OCI-LY7 (cell line): ENCODE measurements around the gene PRELID3B. TPM values are rescaled to one million over a fixed set of nuclear protein-coding genes. Genes with fewer than 3 reads are reported as not detected.

Experiments used
- BruUV-seq: library from RNA; stranded (reverse); fragments of 400-500 nt; replicated peaks from 2 replicates; lab custom pipeline; 2021; lab: Mats Ljungman, UMichigan
- CTCF ChIA-PET: fragments of 300-600 bp; sonication (Branson Sonifier 250); formaldehyde crosslinking; loops from one replicate; lab custom pipeline; 2022; ENCODE audit warnings: antibody characterized with exemption; ENCODE audit not compliant: unreplicated experiment; lab: Charles Lee
- POLR2A ChIA-PET: fragments of 300-600 bp; sonication (Branson Sonifier 250); formaldehyde crosslinking; loops from one replicate; lab custom pipeline; 2022; ENCODE audit warnings: antibody characterized with exemption; lab: Charles Lee
- DNase-seq: peaks from one replicate; pipeline ENCODE4 v3.0.0-alpha.2; 2015; ENCODE audit warnings: low spot score
- H2AFZ ChIP-seq: fragments of 200-600 bp; sonication (generic), shearing (Covaris generic); 2 replicates; pipeline ENCODE4 v1.6.1; 2014; ENCODE audit warnings: mild to moderate bottlenecking, antibody characterized with exemption, low read length, moderate library complexity
- H3K27ac ChIP-seq: fragments of 200-600 bp; sonication (generic); 2 replicates; pipeline ENCODE4 v1.5.1; 2014; ENCODE audit warnings: mixed run types, low read depth, mild to moderate bottlenecking, moderate library complexity, low read length, inconsistent platforms; ENCODE audit not compliant: poor library complexity, severe bottlenecking
- H3K36me3 ChIP-seq: fragments of 200-600 bp; sonication (generic); 2 replicates; pipeline ENCODE4 v1.6.1; 2014; ENCODE audit warnings: mild to moderate bottlenecking, antibody characterized with exemption, low read length, moderate library complexity, mixed read lengths; ENCODE audit not compliant: insufficient read depth
- H3K4me1 ChIP-seq: fragments of 200-600 bp; sonication (generic); 2 replicates; pipeline ENCODE4 v1.5.1; 2014; ENCODE audit warnings: mild to moderate bottlenecking, low read length; ENCODE audit not compliant: insufficient read depth, poor library complexity, severe bottlenecking
- H3K4me2 ChIP-seq: fragments of 200-600 bp; sonication (generic); 2 replicates; pipeline ENCODE4 v1.6.1; 2014; ENCODE audit warnings: mild to moderate bottlenecking, low read length
- H3K4me3 ChIP-seq: fragments of 200-600 bp; sonication (generic); 2 replicates; pipeline ENCODE4 v1.5.1; 2014; ENCODE audit warnings: mild to moderate bottlenecking, low read depth, low read length; ENCODE audit not compliant: poor library complexity, severe bottlenecking
- H3K79me2 ChIP-seq: fragments of 200-600 bp; sonication (generic); 2 replicates; pipeline ENCODE4 v1.6.1; 2016; ENCODE audit warnings: low read depth, mild to moderate bottlenecking, low read length, moderate library complexity, mixed read lengths; ENCODE audit not compliant: insufficient read depth
- H3K9me2 ChIP-seq: fragments of 200-600 bp; sonication (generic); 2 replicates; pipeline ENCODE4 v1.6.1; 2016; ENCODE audit warnings: mild to moderate bottlenecking, low read length, mixed read lengths; ENCODE audit not compliant: insufficient read depth
- H3K9me3 ChIP-seq: fragments of 200-600 bp; sonication (generic); 2 replicates; pipeline ENCODE4 v1.6.1; 2014; ENCODE audit warnings: mild to moderate bottlenecking, mixed run types, low read length, mixed read lengths
- H4K20me1 ChIP-seq: fragments of 200-600 bp; sonication (generic); 2 replicates; pipeline ENCODE4 v1.6.1; 2014; ENCODE audit warnings: mild to moderate bottlenecking, antibody characterized with exemption, low read length, moderate library complexity, mixed read lengths; ENCODE audit not compliant: insufficient read depth
- CTCF ChIP-seq: fragments of 200-600 bp; sonication (generic); conservative IDR thresholded peaks from 2 replicates; pipeline ENCODE4 v1.5.1; 2014; ENCODE audit warnings: mild to moderate bottlenecking, antibody characterized with exemption, low read length, moderate library complexity, mixed read lengths
- EZH2phosphoT487 ChIP-seq: fragments of 200-600 bp; sonication (generic); IDR thresholded peaks from 2 replicates; pipeline ENCODE4 v1.6.1; 2018; ENCODE audit warnings: low read depth, borderline replicate concordance, mild to moderate bottlenecking, mixed run types, antibody characterized with exemption, low read length, moderate library complexity, mixed read lengths
- intact Hi-C: fragments of 100-400 bp; cut with micrococcal nuclease; formaldehyde crosslinking; loops from one replicate; pipeline ENCODE4 v1.10.0; 2022; ENCODE audit not compliant: unreplicated experiment
- total RNA-seq, 2 experiments: library from RNA; depleted of rRNA in 1 of 2; stranded (reverse); fragments of >200 nt in 1 of 2; shearing (Covaris generic) in 1 of 2; gene quantifications; 2 replicates each; pipeline ENCODE4 v1.2.3, GENCODE V29; 2014 to 2022

Gene PRELID3B
- total RNA-seq, 2 experiments from 2014 or later = 99.4 to 119 TPM

DNA sequence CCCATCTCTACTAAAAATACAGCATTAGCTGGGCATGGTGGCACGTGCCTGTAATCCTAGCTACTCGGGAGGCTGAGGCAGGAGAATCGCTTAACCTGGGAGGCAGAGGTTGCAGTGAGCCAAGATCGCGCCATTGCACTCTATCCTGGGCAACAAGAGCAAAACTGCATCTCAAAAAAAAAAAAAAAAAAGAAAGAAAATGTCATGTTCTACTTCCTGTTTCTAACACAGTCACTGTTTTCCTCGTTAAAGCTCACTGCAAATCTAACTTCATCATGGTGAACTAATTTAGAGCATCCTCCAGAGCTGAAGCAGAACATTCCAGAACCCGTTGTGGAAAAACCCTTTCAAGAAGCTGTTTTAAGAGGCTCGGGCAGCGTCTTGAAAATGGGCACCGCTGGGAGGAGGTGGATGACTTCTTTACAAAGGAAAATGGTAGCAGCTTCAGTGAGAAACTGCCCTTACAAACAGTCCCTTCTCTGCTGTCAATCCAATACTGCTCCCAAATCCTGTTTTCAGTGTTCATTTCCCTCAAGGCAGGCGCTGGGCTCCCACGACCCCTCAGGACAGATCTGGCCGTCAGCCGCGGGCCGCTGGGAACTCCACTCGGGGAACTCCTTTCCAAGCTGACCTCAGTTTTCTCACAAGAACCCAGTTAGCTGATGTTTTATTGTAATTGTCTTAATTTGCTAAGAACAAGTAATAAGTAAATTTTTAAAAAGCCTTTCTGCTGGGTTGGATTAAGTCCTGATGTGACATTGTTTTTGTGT lies 48.0 kb downstream of the PRELID3B start:
- Histone ChIP-seq H3K36me3 (peaks cover 99% of the 10 kb centered on the region), H3K9me2 (no peaks in the 10 kb centered on the region), H3K79me2 (no peaks in the 10 kb centered on the region), H2AFZ (no peak overlapping the region), H4K20me1 (peaks cover 3% of the 10 kb centered on the region; the same call in 1 of the 2 replicates), H3K4me1 (peaks cover 11% of the 10 kb centered on the region), H3K4me3 (no peak overlapping the region), H3K4me2 (no peak overlapping the region), H3K27ac (no peak overlapping the region), H3K9me3 (no peaks in the 10 kb centered on the region)
- BruUV-seq = TSS peak; percentile 75
- POLR2A ChIA-PET = interaction anchor here (0.7 to 2.8 kb wide), 2 partner anchors 11 to 48 kb away, joined by 4 to 13 read pairs; partner anchors contain the start of genes NELFCD and PRELID3B
- intact Hi-C loops = no loop called here
- no peak for DNase-seq
- CTCF ChIA-PET = interaction anchor here (1.0 kb wide), 1 partner anchor 10 kb away, joined by 5 read pairs; no protein-coding TSS in a partner anchor
- no peak for TF ChIP-seq CTCF
- TF ChIP-seq EZH2phosphoT487 = no peak

DNA sequence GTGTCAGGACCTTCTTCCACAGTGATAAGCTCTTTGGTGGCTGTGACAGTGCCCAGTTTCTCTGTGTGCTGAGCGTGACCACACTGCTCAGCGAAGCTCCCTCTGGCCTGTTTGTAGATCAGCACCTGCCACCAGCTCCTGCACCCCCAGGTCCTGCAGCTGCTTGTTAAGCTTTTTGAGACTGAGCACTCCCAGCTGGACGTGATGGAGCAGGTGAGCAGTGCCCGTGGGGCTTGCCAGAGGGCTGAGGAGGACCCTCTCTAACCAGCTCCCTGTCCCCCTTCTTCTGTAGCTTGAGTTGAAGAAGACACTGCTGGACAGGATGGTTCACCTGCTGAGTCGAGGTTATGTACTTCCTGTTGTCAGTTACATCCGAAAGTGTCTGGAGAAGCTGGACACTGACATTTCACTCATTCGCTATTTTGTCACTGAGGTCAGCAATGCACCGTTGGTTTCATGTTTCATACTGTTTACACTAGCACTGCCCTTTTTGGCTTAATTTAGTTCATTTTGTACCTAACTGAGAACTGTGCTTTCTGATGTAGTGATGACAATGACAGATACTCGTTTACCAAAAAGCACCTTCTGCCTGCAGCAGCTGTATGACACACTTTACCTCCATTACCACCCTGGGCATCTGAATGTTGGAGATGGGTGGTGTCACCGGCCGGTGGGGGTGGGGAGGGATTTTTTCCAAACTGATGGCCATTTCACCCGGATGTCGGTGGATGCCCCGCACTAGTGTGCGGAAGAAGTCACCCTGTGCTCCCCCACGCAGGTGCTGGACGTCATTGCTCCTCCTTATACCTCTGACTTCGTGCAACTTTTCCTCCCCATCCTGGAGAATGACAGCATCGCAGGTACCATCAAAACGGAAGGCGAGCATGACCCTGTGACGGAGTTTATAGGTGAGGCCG lies 49.0 kb downstream of the PRELID3B start:
- H4K20me1 ChIP-seq = peaks cover 7% of the 10 kb centered on the region; the same call in 1 of the 2 replicates
- peaks cover 11% of the 10 kb centered on the region for H3K4me1 ChIP-seq
- no TSS peak for BruUV-seq
- H3K9me2 ChIP-seq = no peaks in the 10 kb centered on the region
- peak overlapping the region; percentile 18 for H3K27ac ChIP-seq
- ChIA-PET POLR2A (interaction anchor here (1.0 to 2.8 kb wide), 3 partner anchors 10 to 50 kb away, joined by 3 to 13 read pairs (median 5); partner anchors contain the start of gene NELFCD), CTCF (interaction anchor here (1.0 kb wide), 1 partner anchor 11 kb away, joined by 5 read pairs; no protein-coding TSS in a partner anchor)
- H3K36me3 ChIP-seq = peaks cover 99% of the 10 kb centered on the region
- no peaks in the 10 kb centered on the region for H3K9me3 ChIP-seq
- no peak overlapping the region for H3K4me2 ChIP-seq
- no peak for TF ChIP-seq EZH2phosphoT487
- TF ChIP-seq CTCF = no peak
- no peak overlapping the region for H2AFZ ChIP-seq
- no peak overlapping the region for H3K4me3 ChIP-seq
- no peaks in the 10 kb centered on the region for H3K79me2 ChIP-seq
- intact Hi-C loops = no loop called here
- DNase-seq = no peak
